IMR-90 (cell line): Measurements from ENCODE around the gene HERC6. TPM values are rescaled to one million over a fixed set of nuclear protein-coding genes. Genes with fewer than 3 reads are reported as not detected.

Experiments used
- ATAC-seq: fragments of 200-7000 bp; cut with Tn5 transposase; 2 replicates; pipeline ENCODE4 v1.9.1; 2020; ENCODE audit warnings: low read depth, mild to moderate bottlenecking, moderate library complexity
- BruUV-seq: library from RNA; stranded (reverse); fragments of 400-500 nt; replicated peaks from 2 replicates; lab custom pipeline; 2021; lab: Mats Ljungman, UMichigan
- CTCF ChIA-PET: fragments of 300-600 bp; formaldehyde crosslinking; extraction: SDS; loops from one replicate; lab custom pipeline; 2021; ENCODE audit warnings: antibody characterized with exemption; lab: Yijun Ruan, JAX
- POLR2A ChIA-PET: fragments of 300-600 bp; sonication (Branson Sonifier 250); formaldehyde crosslinking; loops from one replicate; lab custom pipeline; 2022; ENCODE audit warnings: antibody characterized with exemption; ENCODE audit not compliant: unreplicated experiment; lab: Charles Lee
- DNase-seq: peaks from one replicate; pipeline ENCODE4 v3.0.0; 2013
- H2AFZ ChIP-seq: replicated peaks from 2 replicates; pipeline ENCODE3; 2013; ENCODE audit warnings: low read length, mild to moderate bottlenecking; ENCODE audit not compliant: poor library complexity
- H2AK5ac ChIP-seq: 2 replicates; pipeline ENCODE4 v1.6.1; 2013; ENCODE audit warnings: low read depth, low read length, inconsistent platforms
- H2AK9ac ChIP-seq: replicated peaks from 2 replicates; pipeline ENCODE3; 2013; ENCODE audit warnings: mild to moderate bottlenecking, low read depth, low read length, moderate library complexity; ENCODE audit not compliant: poor library complexity
- H2BK120ac ChIP-seq: 2 replicates; pipeline ENCODE4 v1.6.1; 2013; ENCODE audit warnings: low read depth, low read length, inconsistent platforms
- H2BK15ac ChIP-seq: 3 replicates; pipeline ENCODE4 v1.6.1; 2013; ENCODE audit warnings: low read depth, low read length, inconsistent platforms
- H2BK20ac ChIP-seq: 2 replicates; pipeline ENCODE4 v1.6.1; 2013; ENCODE audit warnings: low read depth, mild to moderate bottlenecking, inconsistent platforms, low read length, moderate library complexity
- H2BK5ac ChIP-seq: 2 replicates; pipeline ENCODE4 v1.6.1; 2013; ENCODE audit warnings: mild to moderate bottlenecking, low read depth, low read length, inconsistent platforms; ENCODE audit not compliant: poor library complexity, severe bottlenecking
- H3K14ac ChIP-seq: replicated peaks from 2 replicates; pipeline ENCODE4 v1.6.1; 2013; ENCODE audit warnings: low read depth, low read length, inconsistent platforms
- H3K18ac ChIP-seq: 2 replicates; pipeline ENCODE4 v1.6.1; 2013; ENCODE audit warnings: low read depth, low read length, control low read depth
- H3K23ac ChIP-seq: 2 replicates; pipeline ENCODE4 v1.6.1; 2013; ENCODE audit warnings: low read depth, low read length, inconsistent platforms
- H3K27ac ChIP-seq: 2 replicates; pipeline ENCODE4 v1.5.1; 2013; ENCODE audit warnings: mild to moderate bottlenecking, control low read depth, low read length; ENCODE audit not compliant: insufficient read depth
- H3K27me3 ChIP-seq: 2 replicates; pipeline ENCODE4 v1.6.1; 2013; ENCODE audit warnings: low read length; ENCODE audit not compliant: control insufficient read depth, insufficient read depth
- H3K36me3 ChIP-seq: 2 replicates; pipeline ENCODE4 v1.6.1; 2013; ENCODE audit warnings: low read length, mixed read lengths; ENCODE audit not compliant: control insufficient read depth, insufficient read depth
- H3K4ac ChIP-seq: 2 replicates; pipeline ENCODE4 v1.6.1; 2013; ENCODE audit warnings: low read depth, low read length, inconsistent platforms
- H3K4me1 ChIP-seq: 2 replicates; pipeline ENCODE4 v1.6.1; 2013; ENCODE audit warnings: low read length, mixed read lengths; ENCODE audit not compliant: control insufficient read depth, insufficient read depth
- H3K4me2 ChIP-seq: 2 replicates; pipeline ENCODE4 v1.6.1; 2013; ENCODE audit warnings: low read depth, mild to moderate bottlenecking, control low read depth, low read length, moderate library complexity
- H3K4me3 ChIP-seq: 2 replicates; pipeline ENCODE4 v1.5.1; 2013; ENCODE audit warnings: low read depth, mild to moderate bottlenecking, control low read depth, low read length, moderate library complexity; ENCODE audit not compliant: insufficient read depth
- H3K56ac ChIP-seq: 2 replicates; pipeline ENCODE4 v1.6.1; 2013; ENCODE audit warnings: low read length, inconsistent platforms; ENCODE audit not compliant: insufficient read depth; ENCODE audit errors: extremely low read depth
- H3K79me1 ChIP-seq, 2 experiments: 2 replicates each; pipeline ENCODE4 v1.6.1; 2013; ENCODE audit warnings: low read length in 2 of 2, inconsistent platforms in 1 of 2, low read depth in 1 of 2
- H3K9ac ChIP-seq: 2 replicates; pipeline ENCODE4 v1.6.1; 2013; ENCODE audit warnings: low read depth, low read length, control low read depth
- H3K9me1 ChIP-seq: 2 replicates; pipeline ENCODE4 v1.6.1; 2013; ENCODE audit warnings: low read length, inconsistent platforms; ENCODE audit not compliant: insufficient read depth
- H3K9me3 ChIP-seq: 2 replicates; pipeline ENCODE4 v1.6.1; 2013; ENCODE audit warnings: low read length; ENCODE audit not compliant: control insufficient read depth, insufficient read depth
- H4K20me1 ChIP-seq: 2 replicates; pipeline ENCODE4 v1.6.1; 2013; ENCODE audit warnings: low read length, inconsistent platforms; ENCODE audit not compliant: insufficient read depth
- H4K5ac ChIP-seq: 2 replicates; pipeline ENCODE4 v1.6.1; 2013; ENCODE audit warnings: mild to moderate bottlenecking, low read depth, low read length, control low read depth
- H4K8ac ChIP-seq, 2 experiments: 2 replicates each; pipeline ENCODE4 v1.6.1; 2013; ENCODE audit warnings: low read depth in 2 of 2, low read length in 2 of 2, control low read depth in 1 of 2, inconsistent platforms in 1 of 2
- H4K91ac ChIP-seq: 2 replicates; pipeline ENCODE4 v1.6.1; 2013; ENCODE audit warnings: low read depth, low read length, inconsistent platforms; ENCODE audit not compliant: insufficient read depth
- BHLHE40 ChIP-seq: fragments of 150-350 bp; IDR thresholded peaks from 2 replicates; pipeline ENCODE4 v1.6.1; 2016; ENCODE audit warnings: mild to moderate bottlenecking, low read depth, low read length
- CEBPB ChIP-seq: IDR thresholded peaks from 2 replicates; pipeline ENCODE4 v1.6.1; 2012; ENCODE audit warnings: low read depth, low read length, improper control_type of control experiment
- CHD1 ChIP-seq: IDR thresholded peaks from 2 replicates; pipeline ENCODE4 v1.6.1; 2012; ENCODE audit warnings: low read depth, low read length, improper control_type of control experiment
- FOS ChIP-seq: fragments of 150-350 bp; IDR thresholded peaks from 2 replicates; pipeline ENCODE4 v1.6.1; 2016; ENCODE audit warnings: low read depth, low read length
- MAFK ChIP-seq: IDR thresholded peaks from 2 replicates; pipeline ENCODE4 v1.6.1; 2012; ENCODE audit warnings: low read depth, low read length, improper control_type of control experiment
- MAZ ChIP-seq: IDR thresholded peaks from 2 replicates; pipeline ENCODE4 v1.6.1; 2012; ENCODE audit warnings: low read depth, mild to moderate bottlenecking, low read length, improper control_type of control experiment, moderate library complexity, borderline replicate concordance
- MXI1 ChIP-seq: IDR thresholded peaks from 2 replicates; pipeline ENCODE4 v1.6.1; 2012; ENCODE audit warnings: low read depth, mild to moderate bottlenecking, low read length, moderate library complexity, borderline replicate concordance
- NFE2L2 ChIP-seq: fragments of 150-350 bp; IDR thresholded peaks from 2 replicates; pipeline ENCODE4 v1.6.1; 2016; ENCODE audit warnings: low read depth, mild to moderate bottlenecking, low read length
- POLR2A ChIP-seq: IDR thresholded peaks from 2 replicates; pipeline ENCODE4 v1.6.1; 2012; ENCODE audit warnings: mild to moderate bottlenecking, low read depth, low read length
- RAD21 ChIP-seq: IDR thresholded peaks from 2 replicates; pipeline ENCODE4 v1.6.1; 2012; ENCODE audit warnings: low read length, improper control_type of control experiment
- RCOR1 ChIP-seq: IDR thresholded peaks from 2 replicates; pipeline ENCODE4 v1.6.1; 2012; ENCODE audit warnings: mild to moderate bottlenecking, low read length, improper control_type of control experiment; ENCODE audit not compliant: insufficient replicate concordance
- RFX5 ChIP-seq: IDR thresholded peaks from 2 replicates; pipeline ENCODE4 v1.8.0; 2012; ENCODE audit warnings: low read depth, mild to moderate bottlenecking, low read length, moderate library complexity
- SMC3 ChIP-seq: fragments of 150-350 bp; IDR thresholded peaks from 2 replicates; pipeline ENCODE4 v1.6.1; 2016; ENCODE audit warnings: low read depth, mild to moderate bottlenecking, antibody characterized with exemption, low read length, moderate library complexity
- WGBS, 2 experiments: methylation state at CpG; one replicate each; pipeline versions ENCODE4 v1.1.5 to v1.1.7; 2013; ENCODE audit warnings: missing lambda C conversion rate in 2 of 2; ENCODE audit not compliant: insufficient read length in 1 of 2; ENCODE audit errors: extremely low coverage in 2 of 2; 5-methylcytosine and 5-hydroxymethylcytosine counted together
- dilution Hi-C: fragments of 300-500 bp; cut with HindIII; formaldehyde crosslinking; loops from one replicate; pipeline ENCODE4 v1.14.3; 2018; ENCODE audit warnings: low sequenced_read_pairs; ENCODE audit not compliant: unreplicated experiment
- in situ Hi-C: fragments of 300-500 bp; cut with MboI; formaldehyde crosslinking; loops from 3 replicates; pipeline ENCODE4 v1.14.3; 2019; ENCODE audit warnings: low sequenced_read_pairs, inconsistent platforms, mixed read lengths
- intact Hi-C: fragments of 100-400 bp; cut with micrococcal nuclease; formaldehyde crosslinking; loops from 2 replicates; pipeline ENCODE4 v1.10.0; 2022
- polyA plus RNA-seq, 3 experiments: library from polyadenylated mRNA; depleted of rRNA; stranded (reverse); fragments of >200 nt; gene quantifications; 2 replicates each; pipeline ENCODE4 v1.2.3, GENCODE V29; 2012; ENCODE audit warnings: low replicate concordance in 1 of 3
- total RNA-seq: library from RNA; depleted of rRNA; stranded (reverse); fragments of >200 nt; gene quantifications from 2 replicates; pipeline ENCODE4 v1.2.3, GENCODE V29; 2012
- TF ChIP-seq, protein P1 (sequence below): fragments of 150-350 bp; IDR thresholded peaks from 2 replicates; pipeline ENCODE4 v1.6.1; 2017; ENCODE audit warnings: mild to moderate bottlenecking, antibody characterized with exemption, low read length, low read depth
- TF ChIP-seq, protein P2 (sequence below): conservative IDR thresholded peaks from 2 replicates; pipeline ENCODE4 v1.5.1; 2012; ENCODE audit warnings: mild to moderate bottlenecking, low read depth, low read length, improper control_type of control experiment
- TF ChIP-seq, protein P3 (sequence below): fragments of 150-350 bp; IDR thresholded peaks from 2 replicates; pipeline ENCODE4 v1.6.1; 2016; ENCODE audit warnings: low read depth, mild to moderate bottlenecking, low read length, moderate library complexity, borderline replicate concordance

HERC6 gene
- total and polyA plus RNA-seq, 2 of the 4 experiments (the other 2 are of a cell fraction), result 0.53 to 1.6 TPM

DNA sequence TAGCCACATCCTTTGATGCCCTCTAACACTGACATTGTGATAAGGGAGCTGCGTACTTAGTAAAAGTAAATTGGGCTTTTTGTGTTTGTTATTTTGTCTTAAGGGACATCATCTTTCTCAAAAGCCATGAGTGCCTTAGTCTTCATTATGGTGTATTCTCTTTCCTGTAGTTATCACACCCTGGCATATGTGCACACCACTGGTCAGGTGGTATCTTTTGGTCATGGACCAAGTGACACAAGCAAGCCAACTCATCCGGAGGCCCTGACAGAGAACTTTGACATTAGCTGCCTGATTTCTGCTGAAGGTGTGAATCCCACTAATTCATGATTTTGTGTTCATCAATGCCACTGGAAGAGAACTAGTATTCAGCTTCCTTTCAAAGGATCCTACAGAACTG is 18.0 kb downstream of the HERC6 start:
- ChIA-PET CTCF (no interaction called here), POLR2A (no interaction called here)
- no peak overlapping the region for H2AFZ ChIP-seq

More for the DNA sequence above, 18.0 kb downstream of the HERC6 start:
- H4K20me1 ChIP-seq, result no peaks in the 10 kb centered on the region
- H3K18ac ChIP-seq, result no peak overlapping the region
- no peak overlapping the region for H4K5ac ChIP-seq
- H2BK15ac ChIP-seq, result no peak overlapping the region
- no peak overlapping the region for H3K9ac ChIP-seq
- no peak overlapping the region for H4K91ac ChIP-seq
- no peaks in the 10 kb centered on the region for H3K4me1 ChIP-seq
- no peak overlapping the region for H2AK9ac ChIP-seq
- no peaks in the 10 kb centered on the region for H3K36me3 ChIP-seq
- no peaks in the 10 kb centered on the region for H3K9me1 ChIP-seq
- H2BK5ac ChIP-seq, result no peak overlapping the region
- BruUV-seq, result no TSS peak
- intact Hi-C loops, result no loop called here
- H4K8ac ChIP-seq, result no peak overlapping the region
- H3K4ac ChIP-seq, result no peak overlapping the region
- H3K9me3 ChIP-seq, result no peaks in the 10 kb centered on the region
- no peak overlapping the region for H3K4me3 ChIP-seq
- H3K56ac ChIP-seq, result no peak overlapping the region
- TF ChIP-seq SMC3 (no peak), MAFK (no peak), NFE2L2 (no peak), POLR2A (no peak), MXI1 (no peak), RAD21 (no peak), FOS (no peak), CEBPB (no peak), CHD1 (no peak), MAZ (no peak), RFX5 (no peak), RCOR1 (no peak), BHLHE40 (no peak)
- TF ChIP-seq, protein P1, sequence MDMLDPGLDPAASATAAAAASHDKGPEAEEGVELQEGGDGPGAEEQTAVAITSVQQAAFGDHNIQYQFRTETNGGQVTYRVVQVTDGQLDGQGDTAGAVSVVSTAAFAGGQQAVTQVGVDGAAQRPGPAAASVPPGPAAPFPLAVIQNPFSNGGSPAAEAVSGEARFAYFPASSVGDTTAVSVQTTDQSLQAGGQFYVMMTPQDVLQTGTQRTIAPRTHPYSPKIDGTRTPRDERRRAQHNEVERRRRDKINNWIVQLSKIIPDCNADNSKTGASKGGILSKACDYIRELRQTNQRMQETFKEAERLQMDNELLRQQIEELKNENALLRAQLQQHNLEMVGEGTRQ, result no peak
- TF ChIP-seq, protein P2, sequence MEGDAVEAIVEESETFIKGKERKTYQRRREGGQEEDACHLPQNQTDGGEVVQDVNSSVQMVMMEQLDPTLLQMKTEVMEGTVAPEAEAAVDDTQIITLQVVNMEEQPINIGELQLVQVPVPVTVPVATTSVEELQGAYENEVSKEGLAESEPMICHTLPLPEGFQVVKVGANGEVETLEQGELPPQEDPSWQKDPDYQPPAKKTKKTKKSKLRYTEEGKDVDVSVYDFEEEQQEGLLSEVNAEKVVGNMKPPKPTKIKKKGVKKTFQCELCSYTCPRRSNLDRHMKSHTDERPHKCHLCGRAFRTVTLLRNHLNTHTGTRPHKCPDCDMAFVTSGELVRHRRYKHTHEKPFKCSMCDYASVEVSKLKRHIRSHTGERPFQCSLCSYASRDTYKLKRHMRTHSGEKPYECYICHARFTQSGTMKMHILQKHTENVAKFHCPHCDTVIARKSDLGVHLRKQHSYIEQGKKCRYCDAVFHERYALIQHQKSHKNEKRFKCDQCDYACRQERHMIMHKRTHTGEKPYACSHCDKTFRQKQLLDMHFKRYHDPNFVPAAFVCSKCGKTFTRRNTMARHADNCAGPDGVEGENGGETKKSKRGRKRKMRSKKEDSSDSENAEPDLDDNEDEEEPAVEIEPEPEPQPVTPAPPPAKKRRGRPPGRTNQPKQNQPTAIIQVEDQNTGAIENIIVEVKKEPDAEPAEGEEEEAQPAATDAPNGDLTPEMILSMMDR, result no peak
- TF ChIP-seq, protein P3, sequence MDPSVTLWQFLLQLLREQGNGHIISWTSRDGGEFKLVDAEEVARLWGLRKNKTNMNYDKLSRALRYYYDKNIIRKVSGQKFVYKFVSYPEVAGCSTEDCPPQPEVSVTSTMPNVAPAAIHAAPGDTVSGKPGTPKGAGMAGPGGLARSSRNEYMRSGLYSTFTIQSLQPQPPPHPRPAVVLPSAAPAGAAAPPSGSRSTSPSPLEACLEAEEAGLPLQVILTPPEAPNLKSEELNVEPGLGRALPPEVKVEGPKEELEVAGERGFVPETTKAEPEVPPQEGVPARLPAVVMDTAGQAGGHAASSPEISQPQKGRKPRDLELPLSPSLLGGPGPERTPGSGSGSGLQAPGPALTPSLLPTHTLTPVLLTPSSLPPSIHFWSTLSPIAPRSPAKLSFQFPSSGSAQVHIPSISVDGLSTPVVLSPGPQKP, result no peak
- H3K4me2 ChIP-seq, result no peak overlapping the region
- H3K27ac ChIP-seq, result no peak overlapping the region
- no peak overlapping the region for H3K14ac ChIP-seq
- no peak overlapping the region for H3K23ac ChIP-seq
- no peak overlapping the region for H2BK20ac ChIP-seq
- no peak overlapping the region for H2AK5ac ChIP-seq
- no peaks in the 10 kb centered on the region for H3K79me1 ChIP-seq
- ATAC-seq, result no peak
- WGBS, 2 experiments, result 33% methylated on average over 1 of the region's 2 CpGs; no CpG with 5 or more reads in 1 of the 2 experiments
- in situ Hi-C loops, result no loop called here
- dilution Hi-C loops, result no loop called here
- no peaks in the 10 kb centered on the region for H3K27me3 ChIP-seq
- no peak overlapping the region for H2BK120ac ChIP-seq
- DNase-seq, result no peak
